Gastrocnemius medialis (tissue), 4 donors: Measurements from ENCODE around the gene PPFIA1.

Experiments used
- POLR2A ChIP-seq, 2 donors: fragments of 450-650 bp; IDR thresholded peaks; one replicate each; pipeline ENCODE4 v1.6.1; 2017; ENCODE audit warnings: antibody characterized with exemption in 2 of 2, mild to moderate bottlenecking in 2 of 2, moderate library complexity in 2 of 2
- TF ChIP-seq, protein P1 (sequence below), 5 experiments: fragments of 450-650 bp in 3 of 5; fragments of 200-600 bp in 2 of 5; sonication (generic) in 2 of 5; IDR thresholded peaks in 4 of 5; conservative IDR thresholded peaks in 1 of 5; 1 replicate in 4 of 5; 2 replicates in 1 of 5; pipeline ENCODE4 v1.5.1; 2016 to 2019; ENCODE audit warnings: antibody characterized with exemption in 5 of 5, mild to moderate bottlenecking in 3 of 5, moderate library complexity in 3 of 5

DNA sequence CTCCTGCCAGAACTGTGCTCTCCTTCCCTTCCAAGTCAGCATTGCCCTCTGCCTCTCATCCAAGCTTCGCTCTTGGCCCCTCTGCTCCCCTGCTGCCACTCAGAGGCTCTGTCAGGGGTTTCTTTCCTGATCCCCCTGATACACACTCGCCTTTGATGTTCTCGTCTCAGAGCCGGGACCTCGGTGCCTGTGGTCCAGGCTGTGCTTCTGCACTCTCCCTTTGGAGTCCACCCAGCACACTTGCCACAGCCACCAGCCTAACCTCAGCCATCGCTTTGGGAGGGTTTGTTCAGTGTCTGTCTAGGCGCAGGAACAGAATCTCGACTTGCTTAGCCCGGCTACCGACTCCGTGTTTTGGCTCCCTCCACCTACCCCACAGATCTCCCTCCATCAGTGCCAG, 29.1 kb downstream of the PPFIA1 start:
- TF ChIP-seq, protein P1, sequence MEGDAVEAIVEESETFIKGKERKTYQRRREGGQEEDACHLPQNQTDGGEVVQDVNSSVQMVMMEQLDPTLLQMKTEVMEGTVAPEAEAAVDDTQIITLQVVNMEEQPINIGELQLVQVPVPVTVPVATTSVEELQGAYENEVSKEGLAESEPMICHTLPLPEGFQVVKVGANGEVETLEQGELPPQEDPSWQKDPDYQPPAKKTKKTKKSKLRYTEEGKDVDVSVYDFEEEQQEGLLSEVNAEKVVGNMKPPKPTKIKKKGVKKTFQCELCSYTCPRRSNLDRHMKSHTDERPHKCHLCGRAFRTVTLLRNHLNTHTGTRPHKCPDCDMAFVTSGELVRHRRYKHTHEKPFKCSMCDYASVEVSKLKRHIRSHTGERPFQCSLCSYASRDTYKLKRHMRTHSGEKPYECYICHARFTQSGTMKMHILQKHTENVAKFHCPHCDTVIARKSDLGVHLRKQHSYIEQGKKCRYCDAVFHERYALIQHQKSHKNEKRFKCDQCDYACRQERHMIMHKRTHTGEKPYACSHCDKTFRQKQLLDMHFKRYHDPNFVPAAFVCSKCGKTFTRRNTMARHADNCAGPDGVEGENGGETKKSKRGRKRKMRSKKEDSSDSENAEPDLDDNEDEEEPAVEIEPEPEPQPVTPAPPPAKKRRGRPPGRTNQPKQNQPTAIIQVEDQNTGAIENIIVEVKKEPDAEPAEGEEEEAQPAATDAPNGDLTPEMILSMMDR (IDR thresholded peaks at IDR 0.05 in 4 of 5, conservative IDR thresholded peaks at IDR 0.05 in 1 of 5) = no peak
- TF ChIP-seq POLR2A (IDR thresholded peaks at IDR 0.05) = no peak
